ENCODE results near the gene GPR156.

GPR156 gene

DNA sequence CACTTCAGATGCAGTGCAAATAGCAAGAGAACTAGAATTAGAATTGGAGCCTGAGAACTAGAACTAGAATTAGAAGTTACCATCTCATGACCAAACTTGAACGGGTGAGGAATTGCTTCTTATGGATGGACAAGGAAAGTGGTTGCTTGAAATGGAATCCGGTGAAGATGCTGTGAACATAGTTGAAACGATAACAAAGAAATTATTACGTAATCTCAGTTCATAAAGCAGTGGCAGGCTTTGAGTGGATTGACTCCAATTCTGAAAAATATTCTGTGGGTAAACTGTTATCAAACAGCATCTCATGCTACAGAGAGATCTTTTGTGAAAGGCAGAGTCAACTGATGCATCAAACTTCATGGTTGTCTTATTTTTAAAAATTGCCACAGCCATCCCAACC, 142.8 kb downstream of the GPR156 start:
- no peak for DNase-seq

DNA sequence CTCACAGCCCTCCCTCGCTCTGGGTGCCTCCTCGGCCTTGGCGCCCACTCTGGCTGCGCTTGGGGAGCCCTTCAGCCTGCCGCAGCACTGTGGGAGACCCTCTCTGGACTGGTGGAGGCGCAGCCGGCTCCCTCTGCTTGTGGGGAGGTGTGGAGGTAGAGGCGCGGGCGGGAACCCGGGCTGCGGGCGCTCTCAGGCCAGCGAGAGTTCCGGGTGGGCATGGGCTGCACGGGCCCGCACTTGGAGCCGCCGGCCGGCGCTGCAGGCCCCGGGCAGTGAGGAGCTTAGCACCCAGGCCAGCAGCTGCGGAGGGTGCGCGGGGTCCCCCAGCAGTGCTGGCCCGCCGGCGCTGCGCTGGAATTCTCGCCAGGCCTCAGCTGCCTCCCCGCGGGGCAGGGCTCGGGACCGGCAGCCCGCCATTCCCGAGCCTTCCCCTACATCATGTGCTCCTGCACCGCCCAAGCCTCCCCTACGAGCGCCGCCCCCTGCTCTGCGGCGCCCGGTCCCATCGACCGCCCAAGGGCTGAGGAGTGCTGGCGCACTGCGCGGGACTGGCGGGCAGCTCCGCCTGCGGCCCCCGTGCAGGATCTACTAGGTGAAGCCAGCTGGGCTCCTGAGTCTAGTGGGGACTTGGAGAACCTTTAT, 144.8 kb downstream of the GPR156 start:
- Histone ChIP-seq H3K36me3 (ENCODE audit: control insufficient read depth in 4 of 4, insufficient read depth in 4 of 4, low read length in 3 of 4) (no peaks in the 10 kb centered on the region), H3K27me3 (replicated peaks in 2 of 5; ENCODE audit: control insufficient read depth in 4 of 5, insufficient read depth in 5 of 5, low read length in 4 of 5) (no peaks in the 10 kb centered on the region), H3K4me1 (ENCODE audit: control extremely low read depth in 1 of 4, control insufficient read depth in 4 of 4, insufficient read depth in 4 of 4, low read length in 3 of 4) (no peaks in the 10 kb centered on the region), H3K9me3 (ENCODE audit: control extremely low read depth in 1 of 5, control insufficient read depth in 4 of 5, insufficient read depth in 2 of 5, low read depth in 1 of 5, low read length in 4 of 5) (no peaks in the 10 kb centered on the region), H3K27ac (ENCODE audit: insufficient read depth in 1 of 2, low read depth in 1 of 2, low read length in 2 of 2, poor library complexity in 1 of 2, severe bottlenecking in 2 of 2) (no peak overlapping the region), H3K4me3 (ENCODE audit: control insufficient read depth in 1 of 7, extremely low read depth in 1 of 7, insufficient read depth in 4 of 7, low read depth in 2 of 7, low read length in 6 of 7) (no peak overlapping the region)
- CTCF ChIA-PET, result interaction anchor here (0.9 to 2.0 kb wide), 5 partner anchors 8 to 331 kb away, joined by 3 to 5 read pairs (median 3); no protein-coding TSS in a partner anchor
- POLR2A ChIA-PET, result no interaction called here
- DNase-seq, result no peak
- WGBS (ENCODE audit: insufficient coverage), result 96% methylated on average over 39 of the region's 52 CpGs

More for the DNA sequence above, 142.8 kb downstream of the GPR156 start:
- Histone ChIP-seq H3K4me1 (ENCODE audit: control extremely low read depth in 1 of 4, control insufficient read depth in 4 of 4, insufficient read depth in 4 of 4, low read length in 3 of 4) (peaks cover 0 to 1% (median under 1%) of the 10 kb centered on the region in 4 experiments), H3K36me3 (ENCODE audit: control insufficient read depth in 4 of 4, insufficient read depth in 4 of 4, low read length in 3 of 4) (no peaks in the 10 kb centered on the region), H3K27ac (ENCODE audit: insufficient read depth in 1 of 2, low read depth in 1 of 2, low read length in 2 of 2, poor library complexity in 1 of 2, severe bottlenecking in 2 of 2) (no peak overlapping the region), H3K27me3 (replicated peaks in 2 of 5; ENCODE audit: control insufficient read depth in 4 of 5, insufficient read depth in 5 of 5, low read length in 4 of 5) (no peaks in the 10 kb centered on the region), H3K4me3 (ENCODE audit: control insufficient read depth in 1 of 7, extremely low read depth in 1 of 7, insufficient read depth in 4 of 7, low read depth in 2 of 7, low read length in 6 of 7) (no peak overlapping the region), H3K9me3 (ENCODE audit: control extremely low read depth in 1 of 5, control insufficient read depth in 4 of 5, insufficient read depth in 2 of 5, low read depth in 1 of 5, low read length in 4 of 5) (no peaks in the 10 kb centered on the region)
- 89% methylated on average over 4 of the region's 4 CpGs for WGBS (ENCODE audit: insufficient coverage)
- ChIA-PET CTCF (no interaction called here), POLR2A (no interaction called here)

DNA sequence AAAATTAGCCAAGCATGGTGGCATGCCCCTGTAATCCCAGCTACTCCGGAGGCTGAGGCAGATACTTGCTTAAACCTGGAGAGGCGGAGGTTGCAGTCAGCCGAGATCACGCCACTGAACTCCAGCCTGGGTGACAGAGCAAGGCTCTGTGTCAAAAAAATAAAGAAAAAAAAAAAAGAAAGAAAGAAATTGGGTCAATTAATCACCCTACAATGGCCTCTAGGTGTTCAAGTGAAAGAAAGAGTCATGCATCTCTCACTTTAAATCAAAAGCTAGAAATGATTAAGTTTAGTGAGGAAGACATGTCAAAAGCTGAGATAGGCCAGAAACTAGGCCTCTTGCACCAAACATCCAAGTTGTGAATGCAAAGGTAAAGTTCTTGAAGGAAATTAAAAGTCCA, 145.9 kb downstream of the GPR156 start:
- Histone ChIP-seq H3K4me3 (ENCODE audit: control insufficient read depth in 1 of 7, extremely low read depth in 1 of 7, insufficient read depth in 4 of 7, low read depth in 2 of 7, low read length in 6 of 7) (no peak overlapping the region), H3K4me1 (ENCODE audit: control extremely low read depth in 1 of 4, control insufficient read depth in 4 of 4, insufficient read depth in 4 of 4, low read length in 3 of 4) (no peaks in the 10 kb centered on the region), H3K27me3 (replicated peaks in 2 of 5; ENCODE audit: control insufficient read depth in 4 of 5, insufficient read depth in 5 of 5, low read length in 4 of 5) (no peaks in the 10 kb centered on the region), H3K27ac (ENCODE audit: insufficient read depth in 1 of 2, low read depth in 1 of 2, low read length in 2 of 2, poor library complexity in 1 of 2, severe bottlenecking in 2 of 2) (no peak overlapping the region), H3K9me3 (ENCODE audit: control extremely low read depth in 1 of 5, control insufficient read depth in 4 of 5, insufficient read depth in 2 of 5, low read depth in 1 of 5, low read length in 4 of 5) (no peaks in the 10 kb centered on the region), H3K36me3 (ENCODE audit: control insufficient read depth in 4 of 4, insufficient read depth in 4 of 4, low read length in 3 of 4) (no peaks in the 10 kb centered on the region)
- DNase-seq, result no peak
- ChIA-PET POLR2A (no interaction called here), CTCF (interaction anchor here (0.6 to 2.0 kb wide), 5 partner anchors 9 to 348 kb away, joined by 3 to 5 read pairs (median 3); no protein-coding TSS in a partner anchor)
- WGBS (ENCODE audit: insufficient coverage), result 100% methylated on average over 3 of the region's 4 CpGs

DNA sequence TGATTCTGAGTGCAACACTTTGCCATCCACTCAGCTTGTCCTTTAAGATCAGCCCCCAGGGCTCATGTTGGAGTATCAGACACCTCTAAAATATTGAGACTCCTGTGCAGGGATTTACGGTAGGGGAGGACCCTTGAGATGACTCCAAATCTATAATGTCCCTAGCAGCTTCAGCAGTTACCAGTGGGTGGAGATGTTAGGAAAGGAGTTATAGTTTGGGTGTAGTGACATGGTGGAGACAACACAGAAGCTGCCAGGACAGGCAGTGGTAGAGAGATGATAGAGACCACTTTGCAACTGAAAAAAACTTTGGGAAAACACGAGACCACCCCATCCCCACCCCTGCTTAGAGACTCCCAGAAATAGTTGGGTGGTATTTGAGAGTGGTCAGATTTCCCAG, 147.5 kb downstream of the GPR156 start:
- CTCF ChIA-PET, result no interaction called here
- no peaks in the 10 kb centered on the region for H3K4me1 ChIP-seq (ENCODE audit: control extremely low read depth in 1 of 4, control insufficient read depth in 4 of 4, insufficient read depth in 4 of 4, low read length in 3 of 4)
- DNase-seq, result no peak
- H3K9me3 ChIP-seq (ENCODE audit: control extremely low read depth in 1 of 5, control insufficient read depth in 4 of 5, insufficient read depth in 2 of 5, low read depth in 1 of 5, low read length in 4 of 5), result no peaks in the 10 kb centered on the region
- H3K36me3 ChIP-seq (ENCODE audit: control insufficient read depth in 4 of 4, insufficient read depth in 4 of 4, low read length in 3 of 4), result no peaks in the 10 kb centered on the region
- H3K27me3 ChIP-seq (replicated peaks in 2 of 5; ENCODE audit: control insufficient read depth in 4 of 5, insufficient read depth in 5 of 5, low read length in 4 of 5), result no peaks in the 10 kb centered on the region
- no CpG with 5 or more reads among the region's 2 CpGs for WGBS (ENCODE audit: insufficient coverage)
- POLR2A ChIA-PET, result no interaction called here
- H3K4me3 ChIP-seq (ENCODE audit: control insufficient read depth in 1 of 7, extremely low read depth in 1 of 7, insufficient read depth in 4 of 7, low read depth in 2 of 7, low read length in 6 of 7), result no peak overlapping the region
- H3K27ac ChIP-seq (ENCODE audit: insufficient read depth in 1 of 2, low read depth in 1 of 2, low read length in 2 of 2, poor library complexity in 1 of 2, severe bottlenecking in 2 of 2), result no peak overlapping the region

DNA sequence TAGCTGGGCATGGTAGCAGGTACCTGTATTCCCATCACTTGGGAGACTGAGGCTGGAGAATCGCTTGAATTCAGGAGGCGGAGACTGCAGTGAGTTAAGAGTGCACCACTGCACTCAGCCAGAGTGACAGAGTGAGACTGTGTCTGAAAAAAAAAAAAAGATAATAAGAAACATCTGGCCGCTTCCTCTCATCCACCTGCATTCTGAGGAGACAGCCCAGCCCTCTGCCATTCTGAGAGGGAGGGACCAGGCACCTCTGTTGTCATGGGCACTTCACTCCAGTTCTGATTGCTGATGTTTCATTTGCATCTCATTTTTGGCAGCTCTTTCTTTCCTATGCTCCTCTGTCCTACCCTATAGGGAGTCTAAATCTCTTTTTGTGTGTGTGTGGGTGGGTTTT, 154.4 kb downstream of the GPR156 start:
- WGBS (ENCODE audit: insufficient coverage), result 87% methylated on average over 3 of the region's 3 CpGs
- CTCF ChIA-PET, result interaction anchor here (3.3 kb wide), 1 partner anchor 16 kb away, joined by 13 read pairs; no protein-coding TSS in a partner anchor
- POLR2A ChIA-PET, result no interaction called here

DNA sequence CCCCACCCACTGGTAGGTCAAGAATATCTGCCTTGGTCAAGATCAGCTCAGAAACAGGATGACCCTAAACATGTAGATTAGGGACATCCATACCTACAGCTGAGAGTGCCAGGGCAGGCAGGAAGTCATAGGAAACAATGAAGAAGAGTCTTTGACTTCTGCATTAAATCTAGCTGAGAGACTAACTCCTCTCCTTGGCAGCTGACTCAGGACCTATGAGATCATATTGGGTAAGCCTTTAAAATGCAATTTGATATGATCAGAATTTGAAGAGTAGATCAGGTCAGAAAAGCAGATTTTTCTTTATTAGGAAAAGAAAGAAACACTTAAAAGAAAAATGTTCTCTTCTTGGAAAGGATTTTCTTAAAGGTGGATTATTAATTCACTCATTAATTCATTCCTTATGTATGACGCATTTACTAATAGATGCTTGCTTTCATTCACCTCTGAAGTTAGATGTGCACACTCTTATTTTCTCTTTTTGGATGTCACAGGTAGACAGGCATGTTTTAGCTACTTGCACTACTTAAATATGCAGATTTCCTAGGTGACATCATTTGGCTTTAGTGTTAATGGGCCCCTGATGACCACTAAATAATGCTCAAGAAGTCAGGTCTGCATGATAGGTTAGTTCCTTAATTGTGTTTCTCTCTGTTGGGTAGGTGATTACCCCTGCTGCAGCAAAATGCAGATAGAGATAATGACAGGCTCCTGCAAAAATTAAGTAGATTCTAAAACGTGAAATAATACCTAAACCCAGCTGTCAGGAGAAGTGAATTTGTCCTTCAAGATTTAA, 155.1 kb downstream of the GPR156 start:
- POLR2A ChIA-PET, result no interaction called here
- Histone ChIP-seq H3K27ac (ENCODE audit: insufficient read depth in 1 of 2, low read depth in 1 of 2, low read length in 2 of 2, poor library complexity in 1 of 2, severe bottlenecking in 2 of 2) (no peak overlapping the region), H3K4me1 (ENCODE audit: control extremely low read depth in 1 of 4, control insufficient read depth in 4 of 4, insufficient read depth in 4 of 4, low read length in 3 of 4) (no peaks in the 10 kb centered on the region), H3K4me3 (ENCODE audit: control insufficient read depth in 1 of 7, extremely low read depth in 1 of 7, insufficient read depth in 4 of 7, low read depth in 2 of 7, low read length in 6 of 7) (no peak overlapping the region), H3K27me3 (replicated peaks in 2 of 5; ENCODE audit: control insufficient read depth in 4 of 5, insufficient read depth in 5 of 5, low read length in 4 of 5) (no peaks in the 10 kb centered on the region), H3K36me3 (ENCODE audit: control insufficient read depth in 4 of 4, insufficient read depth in 4 of 4, low read length in 3 of 4) (no peaks in the 10 kb centered on the region), H3K9me3 (ENCODE audit: control extremely low read depth in 1 of 5, control insufficient read depth in 4 of 5, insufficient read depth in 2 of 5, low read depth in 1 of 5, low read length in 4 of 5) (no peaks in the 10 kb centered on the region)
- CTCF ChIA-PET, result interaction anchor here (1.3 to 3.3 kb wide), 2 partner anchors 10 to 17 kb away, joined by 5 to 13 read pairs; no protein-coding TSS in a partner anchor
- no peak for DNase-seq
- WGBS (ENCODE audit: insufficient coverage), result 71% methylated on average over 1 of the region's 2 CpGs

More for the DNA sequence above, 154.4 kb downstream of the GPR156 start:
- no peaks in the 10 kb centered on the region for H3K4me1 ChIP-seq (ENCODE audit: control extremely low read depth in 1 of 4, control insufficient read depth in 4 of 4, insufficient read depth in 4 of 4, low read length in 3 of 4)
- H3K27me3 ChIP-seq (replicated peaks in 2 of 5; ENCODE audit: control insufficient read depth in 4 of 5, insufficient read depth in 5 of 5, low read length in 4 of 5), result no peaks in the 10 kb centered on the region
- no peak for DNase-seq
- no peak overlapping the region for H3K4me3 ChIP-seq (ENCODE audit: control insufficient read depth in 1 of 7, extremely low read depth in 1 of 7, insufficient read depth in 4 of 7, low read depth in 2 of 7, low read length in 6 of 7)
- no peaks in the 10 kb centered on the region for H3K36me3 ChIP-seq (ENCODE audit: control insufficient read depth in 4 of 4, insufficient read depth in 4 of 4, low read length in 3 of 4)
- no peaks in the 10 kb centered on the region for H3K9me3 ChIP-seq (ENCODE audit: control extremely low read depth in 1 of 5, control insufficient read depth in 4 of 5, insufficient read depth in 2 of 5, low read depth in 1 of 5, low read length in 4 of 5)
- H3K27ac ChIP-seq (ENCODE audit: insufficient read depth in 1 of 2, low read depth in 1 of 2, low read length in 2 of 2, poor library complexity in 1 of 2, severe bottlenecking in 2 of 2), result no peak overlapping the region

DNA sequence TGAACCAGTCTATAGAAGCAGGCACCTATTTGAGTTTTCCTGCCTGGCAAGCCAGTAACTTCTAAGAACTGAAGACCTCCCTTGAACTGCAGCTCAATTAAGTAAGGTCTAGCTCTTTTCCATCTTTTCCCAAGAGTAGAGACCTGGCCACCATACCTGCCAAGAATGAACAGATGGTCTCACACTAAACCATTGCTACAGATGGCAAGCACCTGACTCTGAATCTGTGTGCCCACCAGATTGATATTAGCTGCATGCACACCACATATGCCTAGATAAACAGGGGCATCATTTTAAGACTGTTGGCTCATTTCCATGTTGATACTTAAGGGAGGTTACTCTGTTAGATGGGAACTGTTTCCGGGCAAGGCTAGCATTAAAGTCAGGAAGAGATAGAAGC, 156.0 kb downstream of the GPR156 start:
- WGBS (ENCODE audit: insufficient coverage), result 100% methylated on average over 1 of the region's 1 CpG
- H3K4me1 ChIP-seq (ENCODE audit: control extremely low read depth in 1 of 4, control insufficient read depth in 4 of 4, insufficient read depth in 4 of 4, low read length in 3 of 4), result no peaks in the 10 kb centered on the region
- no peaks in the 10 kb centered on the region for H3K27me3 ChIP-seq (replicated peaks in 2 of 5; ENCODE audit: control insufficient read depth in 4 of 5, insufficient read depth in 5 of 5, low read length in 4 of 5)
- ChIA-PET CTCF (interaction anchor here (1.3 to 3.3 kb wide), 2 partner anchors 11 to 18 kb away, joined by 5 to 13 read pairs; no protein-coding TSS in a partner anchor), POLR2A (no interaction called here)
- no peak for DNase-seq
- no peaks in the 10 kb centered on the region for H3K36me3 ChIP-seq (ENCODE audit: control insufficient read depth in 4 of 4, insufficient read depth in 4 of 4, low read length in 3 of 4)
- no peak overlapping the region for H3K4me3 ChIP-seq (ENCODE audit: control insufficient read depth in 1 of 7, extremely low read depth in 1 of 7, insufficient read depth in 4 of 7, low read depth in 2 of 7, low read length in 6 of 7)
- no peaks in the 10 kb centered on the region for H3K9me3 ChIP-seq (ENCODE audit: control extremely low read depth in 1 of 5, control insufficient read depth in 4 of 5, insufficient read depth in 2 of 5, low read depth in 1 of 5, low read length in 4 of 5)
- H3K27ac ChIP-seq (ENCODE audit: insufficient read depth in 1 of 2, low read depth in 1 of 2, low read length in 2 of 2, poor library complexity in 1 of 2, severe bottlenecking in 2 of 2), result no peak overlapping the region
